GM12892 (cell line): Measurements from ENCODE around the gene MED9.

ENCODE experiments used
- DNase-seq: peaks from one replicate; pipeline ENCODE4 v3.0.0; 2011; ENCODE audit not compliant: insufficient read length
- FAIRE-seq: peaks from 2 replicates; lab custom pipeline; 2011; peaks lifted over from hg19 to GRCh38; lab: Jason Lieb, UNC
- POLR2A ChIP-seq: IDR thresholded peaks from 2 replicates; pipeline ENCODE4 v1.6.1; 2011; ENCODE audit warnings: low read depth, low read length, control low read depth
- POLR2AphosphoS5 ChIP-seq: IDR thresholded peaks from 2 replicates; pipeline ENCODE4 v1.6.1; 2011; ENCODE audit warnings: low read depth, low read length, control low read depth
- TAF1 ChIP-seq: IDR thresholded peaks from 2 replicates; pipeline ENCODE4 v1.6.1; 2011; ENCODE audit warnings: low read depth, mild to moderate bottlenecking, control low read depth, low read length, borderline replicate concordance

The MED9 gene

DNA sequence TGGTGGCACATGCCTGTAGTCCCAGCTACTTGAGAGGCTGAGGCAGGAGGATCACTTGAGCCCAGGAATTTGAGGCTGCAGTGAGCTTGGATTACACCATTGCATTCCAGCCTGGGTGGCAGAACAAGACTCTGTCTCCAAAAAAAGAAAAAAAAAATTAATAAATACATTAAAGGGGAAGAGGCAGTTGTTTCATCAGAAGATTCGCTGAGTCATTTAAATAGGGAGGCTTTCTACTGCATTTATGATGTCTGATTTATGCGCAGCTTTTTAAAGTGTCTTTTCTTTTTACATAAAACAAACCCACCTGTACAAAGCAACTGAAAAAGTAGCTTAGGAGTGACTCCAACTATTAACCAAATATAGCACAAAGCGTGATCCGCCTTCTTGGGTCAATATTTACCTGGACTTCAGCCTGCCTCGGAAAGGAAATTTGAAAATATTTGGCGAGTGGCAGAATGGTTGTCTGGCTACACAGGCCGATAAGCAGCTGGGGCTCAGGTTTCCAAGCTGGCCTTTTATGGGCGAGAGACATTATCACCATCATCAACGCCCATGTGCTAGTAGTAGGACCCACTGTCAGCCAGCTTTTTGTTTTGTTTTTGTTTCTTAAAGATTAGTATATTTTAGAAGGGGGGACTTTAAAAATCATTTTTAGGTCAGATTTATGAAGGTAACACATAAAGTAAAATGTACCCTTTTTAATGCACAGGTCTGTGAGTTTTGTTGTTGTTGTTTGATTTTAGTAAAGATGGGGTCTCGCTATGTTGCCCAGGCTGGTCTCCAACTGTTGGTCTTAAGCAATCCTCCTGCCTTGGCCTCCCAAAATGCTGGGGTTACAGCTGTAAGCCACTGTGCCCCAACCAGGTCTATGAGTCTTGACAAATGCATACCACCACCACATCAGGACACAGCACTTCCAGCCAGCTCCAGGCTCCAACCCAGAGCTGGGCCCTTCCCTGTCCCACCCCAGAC, 61.9 kb downstream of the MED9 start:
- DNase-seq (no peak), FAIRE-seq (no peak)
- no peak for TF ChIP-seq POLR2A

DNA sequence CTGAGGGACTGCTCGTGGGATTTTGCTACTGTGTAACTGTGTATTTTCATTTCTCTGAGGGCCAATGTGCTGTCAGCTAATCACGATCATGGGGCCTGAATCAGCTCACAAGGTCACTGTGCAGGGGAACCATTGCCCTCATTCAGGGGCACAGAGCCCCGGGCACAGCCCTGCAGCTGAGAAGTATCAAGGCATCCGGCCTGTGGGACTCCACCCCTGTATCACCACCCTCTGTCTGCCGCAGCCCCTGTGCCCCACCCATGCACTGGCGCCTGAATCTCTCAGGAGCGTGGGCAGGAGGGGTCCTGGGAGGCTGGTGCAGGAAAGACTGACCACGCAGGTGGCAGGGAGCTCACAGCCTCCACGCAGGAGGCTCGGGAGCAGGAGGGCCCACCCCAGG, 62.8 kb downstream of the MED9 start:
- FAIRE-seq: no peak
- DNase-seq: no peak
- TF ChIP-seq POLR2AphosphoS5: no peak
- TF ChIP-seq TAF1: no peak
- TF ChIP-seq POLR2A: no peak

- FAIRE-seq: no peak
- TF ChIP-seq TAF1 (no peak), POLR2AphosphoS5 (no peak), POLR2A (no peak)
- no peak for DNase-seq
Observed at GRCh38 chr17:17540278-17540906, 63.6 kb downstream of the MED9 start.

DNA sequence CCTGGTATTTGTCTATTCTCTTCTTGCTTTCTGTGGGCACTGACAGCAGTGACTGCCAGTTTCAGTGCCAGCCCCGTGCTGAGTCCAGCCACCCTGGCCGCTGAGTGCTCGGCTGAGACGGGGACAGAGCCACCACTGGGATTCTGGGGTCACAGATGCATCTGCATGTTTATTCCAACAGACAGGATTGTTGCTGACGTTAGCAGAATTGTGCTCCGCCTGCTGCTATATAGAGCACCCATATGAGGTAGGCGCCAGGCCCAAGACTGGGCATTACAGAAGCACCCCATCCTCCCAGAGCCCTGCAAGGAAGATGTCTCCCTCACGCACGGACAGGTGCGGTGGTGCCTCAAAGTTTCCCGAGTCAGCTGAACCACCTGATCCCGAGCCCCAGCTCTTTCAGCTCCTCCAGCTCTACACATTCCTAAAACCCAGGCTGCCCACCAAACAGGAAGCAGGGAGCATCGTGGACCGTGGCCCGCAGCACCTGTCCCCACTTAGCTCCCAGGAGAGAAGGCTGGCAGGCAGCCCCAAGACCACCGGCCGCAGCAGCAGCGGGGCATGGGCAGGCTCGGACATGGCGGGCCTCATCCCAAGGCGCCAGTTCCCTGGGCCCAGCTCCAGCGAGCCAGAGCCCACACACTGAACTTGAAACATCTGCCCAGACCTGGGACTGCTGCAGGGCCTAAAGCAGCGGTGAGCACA, 64.3 kb downstream of the MED9 start:
- no peak for DNase-seq
- no peak for FAIRE-seq
- TF ChIP-seq POLR2A (no peak), POLR2AphosphoS5 (no peak)

GRCh38 chr17:17541640-17542001, 64.8 kb downstream of the MED9 start:
- DNase-seq (no peak), FAIRE-seq (no peak)
- TF ChIP-seq POLR2A (no peak), TAF1 (no peak), POLR2AphosphoS5 (no peak)
